SK-N-SH (cell line): ENCODE data around the gene SLC6A13. TPM values are rescaled to one million over a fixed set of nuclear protein-coding genes. Genes with fewer than 3 reads are reported as not detected.

ENCODE experiments used
- CTCF ChIA-PET: fragments of 300-600, 350-600 bp; formaldehyde crosslinking; extraction: SDS; loops from one replicate; lab custom pipeline; 2021; lab: Yijun Ruan, JAX
- POLR2A ChIA-PET: fragments of 350-600 bp; sonication (Branson Sonifier 250); formaldehyde crosslinking; extraction: SDS; loops from one replicate; lab custom pipeline; 2020; ENCODE audit warnings: antibody characterized with exemption, inconsistent platforms; lab: Yijun Ruan, JAX
- DNase-seq: peaks from one replicate; pipeline ENCODE4 v3.0.0; 2012
- H2AFZ ChIP-seq: fragments of 200-600 bp; sonication (generic); 2 replicates; pipeline ENCODE4 v1.8.1; 2016; ENCODE audit warnings: antibody characterized with exemption, mild to moderate bottlenecking, low read depth
- H3F3A ChIP-seq: fragments of 200-600 bp; sonication (generic); replicated peaks from 2 replicates; pipeline ENCODE3; 2016; ENCODE audit warnings: antibody characterized with exemption, mild to moderate bottlenecking; ENCODE audit not compliant: insufficient read depth
- H3K27ac ChIP-seq, 2 experiments: fragments of 200-500 bp in 1 of 2; fragments of 200-600 bp in 1 of 2; sonication (Bioruptor generic) in 1 of 2; sonication (generic), shearing (Covaris generic) in 1 of 2; 2 replicates each; pipeline versions ENCODE4 v1.5.1 to v1.6.1; 2014 to 2016; ENCODE audit warnings: low read depth in 2 of 2, inconsistent platforms in 1 of 2, low read length in 1 of 2, mild to moderate bottlenecking in 1 of 2, mixed read lengths in 1 of 2
- H3K27me3 ChIP-seq: fragments of 200-600 bp; sonication (generic), shearing (Covaris generic); 2 replicates; pipeline ENCODE4 v1.6.1; 2016; ENCODE audit warnings: mixed run types; ENCODE audit not compliant: insufficient read depth
- H3K36me3 ChIP-seq, 2 experiments: fragments of 200-500 bp in 1 of 2; fragments of 200-600 bp in 1 of 2; sonication (Bioruptor generic) in 1 of 2; sonication (generic) in 1 of 2; replicated peaks in 1 of 2; 2 replicates each; pipeline versions ENCODE3 to v1.5.1; 2014 to 2016; ENCODE audit warnings: low read length in 1 of 2, mild to moderate bottlenecking in 1 of 2; ENCODE audit not compliant: insufficient read depth in 2 of 2, control insufficient read depth in 1 of 2
- H3K4me1 ChIP-seq, 2 experiments: fragments of 200-500 bp in 1 of 2; fragments of 200-600 bp in 1 of 2; sonication (Bioruptor generic) in 1 of 2; sonication (generic), shearing (Covaris generic) in 1 of 2; 2 replicates each; pipeline versions ENCODE4 v1.5.1 to v1.6.1; 2014 to 2016; ENCODE audit warnings: low read depth in 1 of 2, low read length in 1 of 2, mixed run types in 1 of 2; ENCODE audit not compliant: insufficient read depth in 2 of 2, control insufficient read depth in 1 of 2
- H3K4me2 ChIP-seq: fragments of 200-600 bp; sonication (generic), shearing (Covaris generic); 2 replicates; pipeline ENCODE4 v1.6.1; 2017; ENCODE audit warnings: mixed run types
- H3K4me3 ChIP-seq, 2 experiments: fragments of 200-500 bp in 1 of 2; fragments of 200-600 bp in 1 of 2; sonication (Bioruptor generic) in 1 of 2; sonication (generic), shearing (Covaris generic) in 1 of 2; 2 replicates each; pipeline versions ENCODE4 v1.5.1 to v1.8.1; 2014 to 2016; ENCODE audit warnings: low read depth in 2 of 2, inconsistent platforms in 1 of 2, low read length in 1 of 2, mild to moderate bottlenecking in 1 of 2, mixed read lengths in 1 of 2, moderate library complexity in 1 of 2
- H3K79me2 ChIP-seq: fragments of 200-600 bp; sonication (generic); 2 replicates; pipeline ENCODE4 v1.8.1; 2017; ENCODE audit warnings: mild to moderate bottlenecking; ENCODE audit not compliant: insufficient read depth
- H3K9ac ChIP-seq: fragments of 200-600 bp; sonication (generic); 2 replicates; pipeline ENCODE4 v1.6.1; 2017; ENCODE audit warnings: mixed run types
- H3K9me2 ChIP-seq: fragments of 200-600 bp; sonication (generic); 2 replicates; pipeline ENCODE4 v1.6.1; 2017; ENCODE audit warnings: mixed run types
- H3K9me3 ChIP-seq: fragments of 200-600 bp; sonication (generic); 2 replicates; pipeline ENCODE4 v1.6.1; 2017; ENCODE audit warnings: mixed run types, mild to moderate bottlenecking, moderate library complexity
- H4K20me1 ChIP-seq: fragments of 200-600 bp; sonication (generic); 2 replicates; pipeline ENCODE4 v1.6.1; 2017; ENCODE audit warnings: mild to moderate bottlenecking, mixed run types; ENCODE audit not compliant: insufficient read depth
- CHD2 ChIP-seq: fragments of 150-350 bp; IDR thresholded peaks from 2 replicates; pipeline ENCODE4 v1.6.1; 2018; ENCODE audit warnings: low read length; ENCODE audit not compliant: partially characterized antibody
- ELF1 ChIP-seq: IDR thresholded peaks from 2 replicates; pipeline ENCODE4 v1.4.0; 2012
- EZH2phosphoT487 ChIP-seq: fragments of 200-600 bp; sonication (generic); IDR thresholded peaks from 2 replicates; pipeline ENCODE4 v1.6.1; 2017; ENCODE audit warnings: low read depth, mixed run types, mild to moderate bottlenecking, antibody characterized with exemption, moderate library complexity, borderline replicate concordance
- FOXM1 ChIP-seq: IDR thresholded peaks from 2 replicates; pipeline ENCODE4 v1.4.0; 2012; ENCODE audit warnings: low read depth, mild to moderate bottlenecking
- GABPA ChIP-seq: IDR thresholded peaks from 2 replicates; pipeline ENCODE4 v1.4.0; 2012; ENCODE audit warnings: low read depth, mild to moderate bottlenecking
- GATA2 ChIP-seq: sonication (generic); formaldehyde crosslinking; IDR thresholded peaks from 2 replicates; pipeline ENCODE4 v1.5.0; 2020; ENCODE audit warnings: mild to moderate bottlenecking, missing genetic modification reagents
- MEF2A ChIP-seq: IDR thresholded peaks from 2 replicates; pipeline ENCODE4 v1.4.0; 2012; ENCODE audit warnings: low read depth, borderline replicate concordance
- NFIC ChIP-seq: IDR thresholded peaks from 2 replicates; pipeline ENCODE4 v1.4.0; 2012; ENCODE audit warnings: borderline replicate concordance
- POLR2AphosphoS5 ChIP-seq: IDR thresholded peaks from 2 replicates; pipeline ENCODE4 v1.6.1; 2012; ENCODE audit warnings: low read depth, low read length
- RAD21 ChIP-seq: IDR thresholded peaks from 2 replicates; pipeline ENCODE4 v1.6.1; 2012; ENCODE audit warnings: mild to moderate bottlenecking, low read length
- RCOR1 ChIP-seq: fragments of 150-350 bp; IDR thresholded peaks from 2 replicates; pipeline ENCODE4 v1.6.1; 2017; ENCODE audit warnings: antibody characterized with exemption, low read length
- RFX5 ChIP-seq: IDR thresholded peaks from 2 replicates; pipeline ENCODE4 v1.6.1; 2012; ENCODE audit warnings: mild to moderate bottlenecking, improper control_type of control experiment, low read length
- RXRA ChIP-seq: IDR thresholded peaks from 2 replicates; pipeline ENCODE4 v1.4.0; 2012; ENCODE audit warnings: low read depth, mild to moderate bottlenecking, borderline replicate concordance
- SIN3A ChIP-seq: IDR thresholded peaks from 2 replicates; pipeline ENCODE4 v1.6.1; 2012; ENCODE audit warnings: low read depth, mild to moderate bottlenecking, low read length, moderate library complexity, borderline replicate concordance
- SMC3 ChIP-seq: IDR thresholded peaks from 2 replicates; pipeline ENCODE4 v1.6.1; 2012; ENCODE audit warnings: low read depth, low read length, improper control_type of control experiment
- TAF1 ChIP-seq: IDR thresholded peaks from 2 replicates; pipeline ENCODE4 v1.6.1; 2012; ENCODE audit warnings: low read depth, mild to moderate bottlenecking, low read length, moderate library complexity, borderline replicate concordance
- TEAD4 ChIP-seq: IDR thresholded peaks from 2 replicates; pipeline ENCODE4 v1.4.0; 2012; ENCODE audit warnings: mild to moderate bottlenecking, borderline replicate concordance; ENCODE audit not compliant: insufficient read depth
- WGBS: methylation state at CpG from one replicate; pipeline ENCODE4 v1.1.6; 2017; ENCODE audit warnings: low lambda C conversion rate; 5-methylcytosine and 5-hydroxymethylcytosine counted together
- polyA plus RNA-seq, 3 experiments: library from polyadenylated mRNA; depleted of rRNA; stranded (reverse); fragments of >200 nt; gene quantifications; 2 replicates each; pipeline ENCODE4 v1.2.3, GENCODE V29; 2012
- TF ChIP-seq, protein P1 (sequence below): fragments of 150-350 bp; IDR thresholded peaks from 2 replicates; pipeline ENCODE4 v1.6.1; 2017; ENCODE audit warnings: antibody characterized with exemption, low read length, low read depth, borderline replicate concordance
- TF ChIP-seq, protein P2 (sequence below): IDR thresholded peaks from 2 replicates; pipeline ENCODE4 v1.4.0; 2012; ENCODE audit warnings: low read depth, borderline replicate concordance
- TF ChIP-seq, protein P3 (sequence below): IDR thresholded peaks from 2 replicates; pipeline ENCODE4 v1.4.0; 2012; ENCODE audit warnings: low read depth
- TF ChIP-seq, protein P4 (sequence below): IDR thresholded peaks from 2 replicates; pipeline ENCODE4; 2012
- TF ChIP-seq, protein P5 (sequence below): fragments of 200-600 bp; sonication (generic); IDR thresholded peaks from 2 replicates; pipeline ENCODE4 v1.6.1; 2017; ENCODE audit warnings: antibody characterized with exemption, mild to moderate bottlenecking, moderate library complexity

The SLC6A13 gene
- polyA plus RNA-seq, 1 of the 3 experiments (the other 2 are of a cell fraction), result 0.05 TPM

DNA sequence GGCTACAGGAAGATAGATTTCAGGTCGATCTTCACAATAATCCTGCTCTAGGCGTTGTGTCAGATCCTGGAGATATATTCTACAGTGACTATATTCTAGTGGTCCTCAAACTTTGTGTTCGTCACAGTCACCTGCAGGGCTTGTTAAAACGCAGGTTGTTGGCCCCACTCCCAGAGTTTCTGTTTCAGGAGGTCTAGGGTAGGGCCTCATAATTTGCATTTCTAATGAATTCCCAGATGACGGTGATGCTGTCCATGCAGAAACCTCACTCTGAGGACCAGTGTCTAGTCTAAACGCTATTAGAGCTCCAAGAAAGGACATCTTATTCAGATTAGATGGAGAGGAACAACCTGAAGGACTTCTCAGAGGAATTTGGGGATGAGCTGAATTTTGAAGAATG lies 13.2 kb upstream of the SLC6A13 start:
- Histone ChIP-seq H3K9ac (no peak overlapping the region), H3K4me1 (no peaks in the 10 kb centered on the region), H3K27ac (no peak overlapping the region), H3K9me2 (no peaks in the 10 kb centered on the region), H3K4me3 (no peak overlapping the region), H4K20me1 (no peaks in the 10 kb centered on the region), H2AFZ (no peak overlapping the region), H3K4me2 (no peak overlapping the region), H3K36me3 (peaks cover 16 to 18% of the 10 kb centered on the region in 2 experiments)
- 84% methylated on average over 6 of the region's 6 CpGs for WGBS
- CTCF ChIA-PET, result interaction anchor here (0.8 to 2.2 kb wide), 3 partner anchors 9 to 167 kb away, joined by 3 to 11 read pairs (median 4); no protein-coding TSS in a partner anchor
- no peak for DNase-seq
- TF ChIP-seq, protein P1, sequence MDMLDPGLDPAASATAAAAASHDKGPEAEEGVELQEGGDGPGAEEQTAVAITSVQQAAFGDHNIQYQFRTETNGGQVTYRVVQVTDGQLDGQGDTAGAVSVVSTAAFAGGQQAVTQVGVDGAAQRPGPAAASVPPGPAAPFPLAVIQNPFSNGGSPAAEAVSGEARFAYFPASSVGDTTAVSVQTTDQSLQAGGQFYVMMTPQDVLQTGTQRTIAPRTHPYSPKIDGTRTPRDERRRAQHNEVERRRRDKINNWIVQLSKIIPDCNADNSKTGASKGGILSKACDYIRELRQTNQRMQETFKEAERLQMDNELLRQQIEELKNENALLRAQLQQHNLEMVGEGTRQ, result no peak
- TF ChIP-seq, protein P2, sequence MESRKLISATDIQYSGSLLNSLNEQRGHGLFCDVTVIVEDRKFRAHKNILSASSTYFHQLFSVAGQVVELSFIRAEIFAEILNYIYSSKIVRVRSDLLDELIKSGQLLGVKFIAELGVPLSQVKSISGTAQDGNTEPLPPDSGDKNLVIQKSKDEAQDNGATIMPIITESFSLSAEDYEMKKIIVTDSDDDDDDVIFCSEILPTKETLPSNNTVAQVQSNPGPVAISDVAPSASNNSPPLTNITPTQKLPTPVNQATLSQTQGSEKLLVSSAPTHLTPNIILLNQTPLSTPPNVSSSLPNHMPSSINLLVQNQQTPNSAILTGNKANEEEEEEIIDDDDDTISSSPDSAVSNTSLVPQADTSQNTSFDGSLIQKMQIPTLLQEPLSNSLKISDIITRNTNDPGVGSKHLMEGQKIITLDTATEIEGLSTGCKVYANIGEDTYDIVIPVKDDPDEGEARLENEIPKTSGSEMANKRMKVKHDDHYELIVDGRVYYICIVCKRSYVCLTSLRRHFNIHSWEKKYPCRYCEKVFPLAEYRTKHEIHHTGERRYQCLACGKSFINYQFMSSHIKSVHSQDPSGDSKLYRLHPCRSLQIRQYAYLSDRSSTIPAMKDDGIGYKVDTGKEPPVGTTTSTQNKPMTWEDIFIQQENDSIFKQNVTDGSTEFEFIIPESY, result no peak
- TF ChIP-seq RAD21 (no peak), RXRA (no peak), NFIC (no peak), GABPA (no peak), EZH2phosphoT487 (no peak), TEAD4 (no peak), GATA2 (CRISPR knock-in tag) (no peak), TAF1 (no peak)
- TF ChIP-seq, protein P3, sequence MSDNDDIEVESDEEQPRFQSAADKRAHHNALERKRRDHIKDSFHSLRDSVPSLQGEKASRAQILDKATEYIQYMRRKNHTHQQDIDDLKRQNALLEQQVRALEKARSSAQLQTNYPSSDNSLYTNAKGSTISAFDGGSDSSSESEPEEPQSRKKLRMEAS, result no peak
- TF ChIP-seq, protein P4, sequence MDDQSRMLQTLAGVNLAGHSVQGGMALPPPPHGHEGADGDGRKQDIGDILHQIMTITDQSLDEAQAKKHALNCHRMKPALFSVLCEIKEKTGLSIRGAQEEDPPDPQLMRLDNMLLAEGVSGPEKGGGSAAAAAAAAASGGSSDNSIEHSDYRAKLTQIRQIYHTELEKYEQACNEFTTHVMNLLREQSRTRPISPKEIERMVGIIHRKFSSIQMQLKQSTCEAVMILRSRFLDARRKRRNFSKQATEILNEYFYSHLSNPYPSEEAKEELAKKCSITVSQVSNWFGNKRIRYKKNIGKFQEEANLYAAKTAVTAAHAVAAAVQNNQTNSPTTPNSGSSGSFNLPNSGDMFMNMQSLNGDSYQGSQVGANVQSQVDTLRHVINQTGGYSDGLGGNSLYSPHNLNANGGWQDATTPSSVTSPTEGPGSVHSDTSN, result no peak
- TF ChIP-seq, all 33 proteins: peak for 0
- no peaks in the 10 kb centered on the region for H3K27me3 ChIP-seq
- H3K9me3 ChIP-seq, result no peaks in the 10 kb centered on the region
- H3K79me2 ChIP-seq, result no peaks in the 10 kb centered on the region
- no peaks in the 10 kb centered on the region for H3F3A ChIP-seq
- POLR2A ChIA-PET, result interaction anchor here (0.7 kb wide), 1 partner anchor 25 kb away, joined by 3 read pairs; no protein-coding TSS in a partner anchor

DNA sequence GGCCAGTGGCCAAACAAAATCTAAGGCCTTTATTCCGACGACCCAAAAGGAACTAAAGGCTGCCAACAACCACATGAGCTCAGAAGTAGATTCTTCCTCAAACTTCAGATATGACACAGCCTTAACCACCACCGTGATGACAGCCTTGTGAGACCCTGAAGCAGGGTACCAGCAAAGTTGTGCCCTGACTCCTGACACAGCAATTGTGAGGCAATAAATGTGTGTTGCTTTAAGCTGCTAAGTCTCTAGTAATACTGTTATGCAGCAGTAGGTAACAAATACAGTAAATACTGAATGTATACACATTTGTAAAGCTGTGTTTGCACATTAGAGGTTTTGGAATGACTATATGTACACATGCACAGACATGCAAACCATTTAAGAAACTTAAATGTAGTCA lies 10.7 kb upstream of the SLC6A13 start:
- Histone ChIP-seq H3K4me1 (peaks cover 0 to 3% of the 10 kb centered on the region in 2 experiments; a peak in 1 of 4 replicates), H3K9ac (no peak overlapping the region), H3K4me3 (no peak overlapping the region), H2AFZ (no peak overlapping the region), H3K27ac (no peak overlapping the region), H3K27me3 (no peaks in the 10 kb centered on the region), H3K4me2 (no peak overlapping the region), H3K79me2 (no peaks in the 10 kb centered on the region), H3K9me3 (no peaks in the 10 kb centered on the region), H4K20me1 (no peaks in the 10 kb centered on the region), H3F3A (no peaks in the 10 kb centered on the region), H3K36me3 (peaks cover 2 to 4% of the 10 kb centered on the region in 2 experiments), H3K9me2 (no peaks in the 10 kb centered on the region)
- 100% methylated on average over 3 of the region's 3 CpGs for WGBS
- ChIA-PET CTCF (no interaction called here), POLR2A (no interaction called here)
- DNase-seq, result no peak
- no peak for TF ChIP-seq CHD2
- TF ChIP-seq FOXM1, result no peak
- no peak for TF ChIP-seq SMC3
- no peak for TF ChIP-seq SIN3A
- TF ChIP-seq, protein P1, result no peak
- no peak for TF ChIP-seq MEF2A
- no peak for TF ChIP-seq EZH2phosphoT487
- TF ChIP-seq, protein P5, sequence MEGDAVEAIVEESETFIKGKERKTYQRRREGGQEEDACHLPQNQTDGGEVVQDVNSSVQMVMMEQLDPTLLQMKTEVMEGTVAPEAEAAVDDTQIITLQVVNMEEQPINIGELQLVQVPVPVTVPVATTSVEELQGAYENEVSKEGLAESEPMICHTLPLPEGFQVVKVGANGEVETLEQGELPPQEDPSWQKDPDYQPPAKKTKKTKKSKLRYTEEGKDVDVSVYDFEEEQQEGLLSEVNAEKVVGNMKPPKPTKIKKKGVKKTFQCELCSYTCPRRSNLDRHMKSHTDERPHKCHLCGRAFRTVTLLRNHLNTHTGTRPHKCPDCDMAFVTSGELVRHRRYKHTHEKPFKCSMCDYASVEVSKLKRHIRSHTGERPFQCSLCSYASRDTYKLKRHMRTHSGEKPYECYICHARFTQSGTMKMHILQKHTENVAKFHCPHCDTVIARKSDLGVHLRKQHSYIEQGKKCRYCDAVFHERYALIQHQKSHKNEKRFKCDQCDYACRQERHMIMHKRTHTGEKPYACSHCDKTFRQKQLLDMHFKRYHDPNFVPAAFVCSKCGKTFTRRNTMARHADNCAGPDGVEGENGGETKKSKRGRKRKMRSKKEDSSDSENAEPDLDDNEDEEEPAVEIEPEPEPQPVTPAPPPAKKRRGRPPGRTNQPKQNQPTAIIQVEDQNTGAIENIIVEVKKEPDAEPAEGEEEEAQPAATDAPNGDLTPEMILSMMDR, result no peak
- no peak for TF ChIP-seq RCOR1
- TF ChIP-seq RFX5, result no peak
- no peak for TF ChIP-seq POLR2AphosphoS5
- TF ChIP-seq ELF1, result no peak
- TF ChIP-seq, protein P3, result no peak
